ENCODE results near the gene G3BP2. TPM values are rescaled to one million over a fixed set of nuclear protein-coding genes. Genes with fewer than 3 reads are reported as not detected.
"Not testable (repeated sequence)": the region's sequence is repeated elsewhere in the genome, so short reads cannot be mapped to it uniquely, and the experiment has no call there.

G3BP2 gene
- 10 to 100 TPM; 56.0 to 96.5 (median 83.1) TPM for total RNA-seq
- polyA plus RNA-seq = 100 to 1,000 TPM in 1 of 2 donors, 10 to 100 TPM in 1; 31.4 to 122 TPM
- long read RNA-seq, donor 1, full-length matches to known transcripts = 45 of 66 reads
- long read RNA-seq, donor 1, partial matches to known transcripts = 10 of 66 reads
- long read RNA-seq, donor 1, other reads (novel, unspliced or antisense) = 11 of 66 reads
- long read RNA-seq, donor 2, full-length matches to known transcripts = 35 of 42 reads
- long read RNA-seq, donor 2, partial matches to known transcripts = 7 of 42 reads
- long read RNA-seq, donor 2, other reads (novel, unspliced or antisense) = 0 of 42 reads
- long read RNA-seq, donor 3, full-length matches to known transcripts = 94 of 127 reads
- long read RNA-seq, donor 3, partial matches to known transcripts = 3 of 127 reads
- long read RNA-seq, donor 3, other reads (novel, unspliced or antisense) = 30 of 127 reads

GRCh38 chr4:75673027-75673958, at the start of gene G3BP2:
Gene G3BP2 (minus strand): TSS chr4:75673411. CDS start chr4:75662025, 11,386 bp downstream.
- WGBS, 3 donors = 0 to 1% (median 0%) methylated on average over 82 to 83 of the region's 83 CpGs
- H3K9me3 ChIP-seq = no peaks in the 10 kb centered on the region
- no peaks in the 10 kb centered on the region for H3K27me3 ChIP-seq
- peak within 1 kb of the TSS; percentile 90 for H3K4me3 ChIP-seq
- no peak for TF ChIP-seq EP300 (IDR thresholded peaks at IDR 0.05)
- peak in 1 of 3 donors; percentile 10 for TF ChIP-seq CTCF (IDR thresholded peaks at IDR 0.05)
- TF ChIP-seq POLR2A (IDR thresholded peaks at IDR 0.05) = peak; percentile 81
- H3K36me3 ChIP-seq = no peaks in the 10 kb centered on the region
- peak within 1 kb of the TSS; percentile 77 to 84 for H3K27ac ChIP-seq
- peaks cover 10% of the 10 kb centered on the region for H3K4me1 ChIP-seq (ENCODE audit: insufficient read depth)
- peak; percentile 97 for DNase-seq
- intact Hi-C loops (cut with DNase I) = loop anchor here in 3 of 4 donors (1.0 to 10.0 kb wide), 3 partner anchors 51 to 52 kb away; partner anchors contain the start of gene USO1 (in 3 of the 3)

GRCh38 chr4:75722417-75722816, 49.2 kb upstream of the G3BP2 start:
- no peaks in the 10 kb centered on the region for H3K27me3 ChIP-seq
- DNase-seq = no peak
- WGBS, 3 donors = 55 to 62% (median 60%) methylated on average over 3 of the region's 3 CpGs
- H3K4me1 ChIP-seq (ENCODE audit: insufficient read depth) = peaks cover 4% of the 10 kb centered on the region
- no peak for TF ChIP-seq CTCF (IDR thresholded peaks at IDR 0.05)
- no peak for TF ChIP-seq EP300 (IDR thresholded peaks at IDR 0.05)
- TF ChIP-seq POLR2A (IDR thresholded peaks at IDR 0.05) = no peak
- H3K9me3 ChIP-seq = no peaks in the 10 kb centered on the region
- no peak overlapping the region for H3K4me3 ChIP-seq
- H3K36me3 ChIP-seq = no peaks in the 10 kb centered on the region
- H3K27ac ChIP-seq = no peak overlapping the region
- intact Hi-C loops (cut with DNase I) = loop anchor here in 2 of 4 donors (5.0 to 10.0 kb wide), 2 partner anchors 45 to 48 kb away; partner anchors contain the start of gene G3BP2 (in 1 of the 2)

GRCh38 chr4:75718529-75718928, 45.3 kb upstream of the G3BP2 start:
- Histone ChIP-seq H3K36me3 (no peaks in the 10 kb centered on the region), H3K27ac (no peak overlapping the region), H3K27me3 (no peaks in the 10 kb centered on the region), H3K4me1 (ENCODE audit: insufficient read depth) (peaks cover 12% of the 10 kb centered on the region), H3K4me3 (no peak overlapping the region), H3K9me3 (no peaks in the 10 kb centered on the region)
- DNase-seq = no peak
- WGBS, 3 donors = 74 to 80% (median 75%) methylated on average over 2 of the region's 2 CpGs
- intact Hi-C loops (cut with DNase I) = no loop called here
- TF ChIP-seq CTCF (IDR thresholded peaks at IDR 0.05) = no peak

- H3K36me3 ChIP-seq = no peaks in the 10 kb centered on the region
- H3K27me3 ChIP-seq = no peaks in the 10 kb centered on the region
- H3K9me3 ChIP-seq = no peaks in the 10 kb centered on the region
- intact Hi-C loops (cut with DNase I) = no loop called here
- WGBS, 3 donors = 88 to 97% (median 95%) methylated on average over 1 of the region's 1 CpG
- peaks cover 9% of the 10 kb centered on the region for H3K4me1 ChIP-seq (ENCODE audit: insufficient read depth)
- TF ChIP-seq POLR2A (IDR thresholded peaks at IDR 0.05) (no peak), CTCF (IDR thresholded peaks at IDR 0.05) (no peak), EP300 (IDR thresholded peaks at IDR 0.05) (no peak)
- H3K4me3 ChIP-seq = no peak overlapping the region
- no peak for DNase-seq
- no peak overlapping the region for H3K27ac ChIP-seq
These were observed 44.2 kb upstream of the G3BP2 start for GRCh38 chr4:75717408-75717807.

- H3K27me3 ChIP-seq; H3K9me3 ChIP-seq; H3K4me1 ChIP-seq (ENCODE audit: insufficient read depth); intact Hi-C loops (cut with DNase I); H3K4me3 ChIP-seq; H3K36me3 ChIP-seq: not testable (repeated sequence)
- peak in 1 of 5 donors; percentile 6 for DNase-seq
- H3K27ac ChIP-seq = peak overlapping the region in 1 of 2 donors; percentile 13
- 77 to 96% (median 92%) methylated on average over 3 of the region's 3 CpGs for WGBS, 3 donors
These were observed 42.8 kb upstream of the G3BP2 start for GRCh38 chr4:75716054-75716453.
